DMS79 (cell line): Measurements from ENCODE around the gene ZNF770.
A peak's percentile ranks its signal among the peaks of the same experiment; 100 is the strongest.

Source experiments
- DNase-seq: peaks from one replicate; lab custom pipeline; 2025; lab: John Stamatoyannopoulos, UW

ZNF770 gene, protein sequence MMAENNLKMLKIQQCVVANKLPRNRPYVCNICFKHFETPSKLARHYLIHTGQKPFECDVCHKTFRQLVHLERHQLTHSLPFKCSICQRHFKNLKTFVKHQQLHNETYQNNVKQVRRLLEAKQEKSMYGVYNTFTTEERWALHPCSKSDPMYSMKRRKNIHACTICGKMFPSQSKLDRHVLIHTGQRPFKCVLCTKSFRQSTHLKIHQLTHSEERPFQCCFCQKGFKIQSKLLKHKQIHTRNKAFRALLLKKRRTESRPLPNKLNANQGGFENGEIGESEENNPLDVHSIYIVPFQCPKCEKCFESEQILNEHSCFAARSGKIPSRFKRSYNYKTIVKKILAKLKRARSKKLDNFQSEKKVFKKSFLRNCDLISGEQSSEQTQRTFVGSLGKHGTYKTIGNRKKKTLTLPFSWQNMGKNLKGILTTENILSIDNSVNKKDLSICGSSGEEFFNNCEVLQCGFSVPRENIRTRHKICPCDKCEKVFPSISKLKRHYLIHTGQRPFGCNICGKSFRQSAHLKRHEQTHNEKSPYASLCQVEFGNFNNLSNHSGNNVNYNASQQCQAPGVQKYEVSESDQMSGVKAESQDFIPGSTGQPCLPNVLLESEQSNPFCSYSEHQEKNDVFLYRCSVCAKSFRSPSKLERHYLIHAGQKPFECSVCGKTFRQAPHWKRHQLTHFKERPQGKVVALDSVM

DNA sequence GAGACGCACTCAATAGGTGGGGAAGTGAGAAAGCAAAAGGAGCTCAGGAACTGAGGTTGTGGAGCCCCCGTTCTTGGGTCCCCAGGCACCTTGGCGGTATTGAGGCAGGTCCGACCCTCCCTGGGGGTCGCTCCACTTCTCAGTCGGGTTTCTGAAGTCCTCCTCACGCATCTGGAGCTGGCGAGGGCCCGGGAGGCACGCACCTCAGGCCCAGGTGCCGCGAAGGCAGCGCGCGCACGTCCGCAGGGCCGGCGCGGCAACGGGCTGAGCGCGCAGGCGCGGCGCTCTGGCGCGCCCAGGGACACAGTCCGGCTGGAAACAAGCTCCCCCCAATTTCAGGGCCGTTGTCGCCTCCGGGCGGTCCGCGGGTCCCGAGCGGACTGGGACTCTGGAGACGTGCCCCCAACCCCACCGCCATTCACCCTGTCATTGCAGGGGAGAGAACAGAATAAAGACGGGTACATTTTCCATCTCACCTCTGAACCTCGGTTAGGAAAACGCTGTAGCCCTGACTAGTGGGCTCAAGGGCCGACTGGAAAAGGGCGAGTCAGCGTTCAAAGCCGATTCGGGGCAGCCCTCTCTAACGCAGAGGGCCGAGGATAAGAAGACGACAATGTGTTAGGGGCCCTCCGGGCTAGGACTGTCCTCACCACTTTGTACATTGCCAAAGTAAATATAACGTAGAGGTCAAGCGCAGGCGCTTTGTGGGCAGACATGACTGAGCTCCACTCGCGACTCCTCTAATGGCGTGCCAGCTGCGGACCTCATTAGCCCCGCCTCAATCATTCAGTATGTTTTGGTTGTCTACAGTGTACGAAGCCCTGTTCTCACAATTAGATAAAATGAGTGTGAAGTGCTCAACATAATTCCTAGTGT lies at the start of gene ZNF770:
TSS of gene ZNF770 (minus strand) at position 261 of the 876 bp plus-strand sequence. CDS start 4,853 bp downstream, outside the sequence.
- DNase-seq = peak; percentile 27

DNA sequence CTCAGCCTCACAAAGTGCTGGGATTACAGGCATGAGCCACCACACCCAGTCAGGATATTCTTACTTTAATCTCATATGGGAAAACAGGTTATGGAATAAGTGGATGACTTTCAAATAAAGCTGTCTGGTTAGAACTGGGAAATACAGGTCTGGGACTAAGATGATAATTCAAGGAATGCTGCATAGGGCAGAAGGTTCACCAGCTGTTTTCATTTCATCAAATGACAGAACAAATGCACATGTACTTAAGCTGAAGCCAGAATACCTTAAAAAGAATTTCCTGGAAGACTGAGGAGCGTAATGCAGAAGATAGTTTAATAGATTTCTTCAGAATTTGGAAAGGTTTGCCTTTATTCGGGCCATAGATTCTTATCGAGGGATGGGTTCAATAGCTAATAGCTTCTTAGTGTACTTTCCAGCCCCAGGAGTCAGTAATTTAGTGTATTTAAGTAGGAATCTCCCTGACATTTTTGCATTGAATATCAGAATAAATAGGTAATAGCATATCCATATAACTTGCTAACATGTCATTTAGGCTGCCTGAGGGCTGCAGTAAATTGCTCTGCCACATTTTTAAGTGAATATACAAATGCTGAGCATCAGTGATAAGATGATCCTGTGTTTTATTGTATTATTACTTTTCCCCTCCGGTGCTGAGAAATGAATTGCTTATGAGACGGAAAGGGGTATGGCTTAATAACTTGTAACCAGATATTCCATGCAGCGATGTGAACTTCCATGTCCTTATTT lies 40.3 kb upstream of the ZNF770 start:
- no peak for DNase-seq

DNA sequence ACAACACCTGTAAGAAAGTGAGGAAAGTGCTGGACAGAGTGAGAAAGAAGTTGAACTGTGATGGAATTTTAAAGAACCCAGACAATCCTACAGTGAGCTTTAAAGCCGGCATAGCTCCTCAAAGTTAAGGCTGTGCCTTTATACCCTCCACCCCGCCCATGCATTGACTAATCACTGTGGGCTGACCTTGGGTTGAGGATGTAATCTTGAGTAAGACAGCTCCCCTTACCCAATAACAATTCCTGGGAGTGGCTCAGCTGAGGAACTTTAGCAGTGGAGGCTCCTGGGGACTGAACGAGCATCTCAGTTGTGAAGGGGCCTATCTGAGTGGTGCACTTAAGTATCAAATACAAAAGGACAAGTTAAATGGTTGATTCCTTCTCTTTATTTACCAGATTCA lies 35.7 kb upstream of the ZNF770 start:
- DNase-seq = no peak

DNA sequence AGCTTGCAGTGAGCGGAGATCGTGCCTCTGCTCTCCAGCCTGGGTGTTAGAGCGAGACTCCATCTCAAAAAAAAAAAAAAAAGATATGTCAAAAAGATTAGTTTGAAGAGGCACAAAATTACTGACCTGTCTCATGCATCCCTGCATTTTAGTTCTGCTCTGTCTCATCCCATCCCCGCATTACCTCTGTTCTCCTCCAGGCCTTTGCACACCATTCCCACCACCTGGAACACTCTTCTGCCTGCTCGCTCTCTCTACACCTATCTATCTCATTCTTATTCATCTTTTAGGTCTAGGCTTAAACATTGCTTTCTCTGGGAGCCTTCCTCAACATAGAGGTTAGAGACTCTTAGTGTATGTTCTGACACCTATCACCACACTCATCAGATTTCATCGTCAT lies 32.9 kb upstream of the ZNF770 start:
- no peak for DNase-seq

DNA sequence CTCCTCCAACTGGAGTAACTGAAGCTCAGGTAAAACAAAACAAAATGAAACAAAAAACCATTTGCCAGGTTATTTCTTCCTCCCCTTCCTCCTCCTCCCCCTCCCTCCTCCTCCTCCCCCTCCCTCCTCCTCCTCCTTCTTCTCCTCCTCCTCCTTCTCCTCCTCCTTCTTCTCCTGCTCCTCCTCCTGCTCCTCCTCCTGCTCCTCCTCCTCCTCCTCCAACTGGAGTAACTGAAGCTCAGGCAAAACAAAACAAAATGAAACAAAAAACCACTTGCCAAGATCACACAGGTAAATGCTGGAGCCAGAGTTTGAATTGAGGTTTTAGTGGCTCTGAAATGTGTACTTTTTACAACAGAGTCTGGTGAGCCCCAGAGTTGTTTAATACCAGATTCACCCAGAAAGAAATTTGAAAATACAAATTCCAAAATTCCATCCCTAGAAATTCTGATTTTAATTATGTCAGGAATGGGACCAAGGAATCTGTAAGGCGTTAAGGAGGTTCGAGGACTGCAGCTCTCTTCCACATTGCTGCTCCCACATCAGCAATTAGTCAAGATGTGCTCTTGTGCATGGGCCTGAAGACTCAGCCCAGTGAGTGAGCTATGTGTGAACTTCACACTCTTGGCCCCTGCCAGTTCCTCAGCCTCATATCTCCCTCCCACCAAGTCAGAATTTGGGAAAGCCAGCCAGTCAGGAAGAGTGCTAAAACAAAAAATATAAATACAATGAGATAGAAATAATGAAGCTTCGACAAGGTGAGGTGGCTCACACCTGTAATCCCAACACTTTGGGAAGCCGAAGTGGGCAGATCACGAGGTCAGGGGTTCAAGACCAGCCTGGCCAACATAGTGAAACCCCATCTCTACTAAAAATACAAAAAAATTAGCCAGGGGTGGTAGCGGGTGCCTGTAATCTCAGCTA lies 31.6 kb upstream of the ZNF770 start:
- no peak for DNase-seq

DNA sequence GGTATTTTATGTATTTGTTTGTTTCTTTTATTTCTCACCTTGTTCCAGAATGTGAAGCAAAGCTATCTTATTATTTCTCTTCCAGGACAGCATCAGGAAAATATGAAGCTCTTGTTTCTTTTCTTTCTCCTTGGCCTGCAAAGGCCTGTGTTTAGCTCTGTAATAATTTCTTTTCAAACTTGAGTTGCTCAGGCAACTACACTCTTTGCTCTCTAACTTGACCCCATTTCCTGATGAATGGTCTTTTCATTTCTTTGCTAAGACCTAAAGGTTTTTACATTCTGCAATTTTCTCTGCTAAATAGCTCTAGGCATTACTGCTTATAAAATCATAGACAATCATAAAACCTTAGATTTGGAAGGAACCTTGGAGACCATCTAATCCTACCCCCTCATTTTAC lies 26.2 kb upstream of the ZNF770 start:
- no peak for DNase-seq

DNA sequence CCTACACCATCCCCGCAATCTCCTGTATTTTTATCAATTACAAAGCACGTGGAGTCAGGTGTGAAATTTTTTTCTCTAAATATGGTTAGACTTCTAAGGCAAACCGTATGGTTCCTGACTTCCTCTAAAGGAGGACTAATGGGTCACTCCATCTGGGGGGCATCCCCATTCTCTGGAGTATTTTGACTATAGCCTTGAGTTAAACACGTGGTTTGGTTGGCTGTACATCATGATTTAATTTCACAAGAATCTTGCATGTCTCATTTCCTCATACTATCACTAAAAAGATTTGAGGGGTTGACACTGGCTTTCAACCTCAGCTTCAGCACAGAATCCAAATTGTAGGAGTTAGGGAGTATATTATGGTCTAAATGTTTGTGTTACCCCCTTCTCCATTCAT lies 25.3 kb upstream of the ZNF770 start:
- no peak for DNase-seq

DNA sequence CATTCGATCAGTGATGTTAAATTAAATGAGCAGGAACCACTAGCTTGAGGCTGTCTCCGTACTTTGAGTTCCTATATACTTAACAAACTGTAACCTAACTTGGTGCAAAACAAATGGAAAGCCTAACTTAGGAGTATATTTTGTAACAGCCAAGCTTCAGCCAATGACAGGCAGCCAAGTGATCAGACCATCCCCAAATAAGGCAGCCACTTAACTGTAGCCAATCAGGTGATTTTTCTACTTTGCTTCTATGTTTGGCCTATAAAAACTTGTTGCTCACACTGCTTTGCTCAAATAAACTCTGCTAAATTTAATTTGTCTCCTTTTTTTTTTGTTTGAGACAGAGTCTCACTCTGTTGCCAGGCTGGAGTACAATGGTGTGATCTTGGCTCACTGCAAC lies 19.3 kb upstream of the ZNF770 start:
- DNase-seq = no peak

DNA sequence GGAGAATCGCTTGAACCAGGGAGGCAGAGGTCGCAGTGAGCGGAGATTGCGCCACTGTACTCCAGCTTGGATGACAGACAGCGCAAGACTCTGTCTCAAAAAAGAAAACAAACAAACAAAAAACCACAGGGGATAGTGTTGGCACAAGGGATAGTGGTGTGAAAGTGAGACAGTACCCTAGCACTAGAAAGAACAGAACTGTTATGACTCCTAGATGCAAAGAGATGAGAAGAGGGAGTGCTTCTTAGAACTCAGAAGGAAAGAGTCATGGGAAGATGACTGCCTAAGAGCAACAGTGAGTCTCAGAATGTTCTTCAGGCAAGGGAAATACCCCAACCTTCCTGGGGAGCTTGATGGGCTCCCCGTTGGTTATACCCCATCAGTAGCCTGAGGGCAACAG lies 17.8 kb upstream of the ZNF770 start:
- no peak for DNase-seq

DNA sequence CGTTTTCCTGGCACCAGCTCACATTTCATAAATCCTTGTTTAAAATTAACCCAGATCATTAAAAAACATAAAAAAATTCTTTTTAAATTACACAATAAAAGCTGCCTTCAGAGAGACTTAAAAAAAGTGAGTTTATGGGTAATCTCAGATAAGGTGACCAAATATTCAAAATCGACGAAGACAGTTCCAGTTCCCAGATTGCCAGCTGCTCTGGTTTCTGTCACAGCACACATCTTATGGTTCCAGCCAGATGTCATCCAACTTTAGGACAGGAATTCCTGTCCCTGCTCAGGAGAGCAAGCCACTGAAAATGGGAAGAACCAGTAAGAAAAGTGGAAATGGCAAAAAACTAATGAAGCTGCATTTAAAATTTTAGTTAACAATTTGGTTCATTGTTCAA lies 15.8 kb upstream of the ZNF770 start:
- no peak for DNase-seq

DNA sequence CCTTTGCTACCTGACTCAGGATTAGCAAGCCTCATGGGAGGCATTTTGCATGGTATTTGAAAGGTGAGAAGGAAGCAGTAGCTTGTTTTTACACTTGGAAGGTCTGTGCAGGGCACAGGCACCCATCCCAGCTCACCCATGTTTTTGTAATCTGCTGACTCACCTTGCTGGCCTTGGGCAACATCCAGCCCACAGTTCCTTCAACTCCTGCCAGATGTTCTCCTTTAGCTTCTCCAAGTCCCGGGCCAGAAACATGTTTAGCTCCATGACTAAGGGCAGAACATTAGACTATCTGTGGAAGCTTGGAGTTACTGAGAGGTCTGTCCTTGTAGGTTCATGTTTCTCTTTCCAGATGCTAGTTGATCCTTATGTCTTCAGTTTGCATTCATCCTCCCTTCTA lies 12.4 kb upstream of the ZNF770 start:
- no peak for DNase-seq

DNA sequence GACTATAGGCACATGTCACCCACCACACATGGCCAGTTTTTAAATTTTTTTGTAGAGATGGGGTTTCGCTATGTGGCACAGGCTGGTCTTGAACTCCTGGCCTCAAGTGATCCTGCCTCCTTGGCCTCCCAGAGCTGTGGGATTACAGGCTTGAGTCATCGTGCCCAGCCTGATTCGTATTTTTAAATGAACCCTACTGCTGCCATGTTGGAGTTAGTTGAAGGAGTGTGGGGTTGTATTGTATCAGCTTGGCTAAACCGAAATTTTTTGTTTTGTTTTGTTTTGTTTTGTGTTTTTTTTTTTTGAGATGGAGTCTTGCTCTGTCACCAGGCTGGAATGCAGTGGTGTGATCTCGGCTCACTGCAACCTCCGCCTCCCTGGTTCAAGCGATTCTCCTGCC lies 11.8 kb upstream of the ZNF770 start:
- no peak for DNase-seq

DNA sequence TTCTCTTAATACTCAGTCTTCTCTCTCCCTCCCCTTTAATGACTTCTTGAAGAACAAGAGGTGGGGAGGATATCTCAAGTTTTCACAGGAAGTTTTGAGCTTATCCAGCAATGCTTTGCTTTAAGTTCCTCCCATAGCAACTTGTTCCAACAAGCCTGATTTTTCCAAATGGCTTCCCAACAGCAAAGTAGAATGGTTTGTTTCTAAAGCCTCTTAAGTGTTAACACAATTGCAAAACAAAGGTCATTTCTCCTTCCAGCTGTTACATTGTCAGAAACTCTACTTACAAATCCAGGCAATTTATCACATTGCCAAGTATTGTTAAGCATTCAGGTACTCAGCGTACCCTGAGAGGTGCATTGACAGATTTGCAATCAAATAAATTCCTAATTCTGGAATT lies 6.8 kb upstream of the ZNF770 start:
- no peak for DNase-seq

DNA sequence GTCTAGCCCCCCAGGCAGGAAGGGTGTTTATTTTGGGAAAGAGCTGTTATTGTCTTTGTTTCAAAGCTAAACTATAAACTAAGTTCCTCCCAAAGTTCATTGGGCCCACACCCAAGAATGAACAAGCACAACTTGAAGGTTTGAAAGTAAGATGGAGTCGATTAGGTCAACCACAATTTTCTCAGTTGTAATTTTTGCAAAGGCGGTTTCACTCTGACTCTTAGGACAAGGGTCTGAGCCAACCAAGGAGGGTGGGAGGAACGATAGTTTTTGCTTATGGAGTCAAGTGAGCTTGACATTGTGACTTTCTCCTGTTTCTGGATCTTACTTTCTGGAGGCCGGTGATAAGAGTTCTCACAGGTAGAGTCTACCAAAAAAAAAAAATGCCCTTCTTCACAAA lies 5.8 kb upstream of the ZNF770 start:
- no peak for DNase-seq

DNA sequence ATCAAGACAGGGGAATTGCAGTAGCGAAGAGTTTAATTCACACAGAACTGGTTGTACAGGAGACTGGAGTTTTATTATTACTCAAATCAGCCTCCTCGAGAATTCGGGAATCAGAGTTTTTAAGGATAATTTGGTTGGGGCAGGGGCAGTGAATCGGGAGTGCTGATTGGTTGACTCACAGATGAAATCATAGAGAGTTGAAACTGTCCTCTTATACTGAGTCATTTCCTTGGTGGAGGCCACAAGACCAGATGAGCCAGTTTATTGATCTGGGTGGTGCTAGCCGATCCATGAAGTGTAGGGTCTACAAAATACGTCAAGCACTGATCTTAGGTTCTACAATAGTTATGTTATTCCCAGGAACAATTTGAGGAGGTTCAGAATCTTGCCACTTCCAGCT lies 5.3 kb upstream of the ZNF770 start:
- DNase-seq = no peak

DNA sequence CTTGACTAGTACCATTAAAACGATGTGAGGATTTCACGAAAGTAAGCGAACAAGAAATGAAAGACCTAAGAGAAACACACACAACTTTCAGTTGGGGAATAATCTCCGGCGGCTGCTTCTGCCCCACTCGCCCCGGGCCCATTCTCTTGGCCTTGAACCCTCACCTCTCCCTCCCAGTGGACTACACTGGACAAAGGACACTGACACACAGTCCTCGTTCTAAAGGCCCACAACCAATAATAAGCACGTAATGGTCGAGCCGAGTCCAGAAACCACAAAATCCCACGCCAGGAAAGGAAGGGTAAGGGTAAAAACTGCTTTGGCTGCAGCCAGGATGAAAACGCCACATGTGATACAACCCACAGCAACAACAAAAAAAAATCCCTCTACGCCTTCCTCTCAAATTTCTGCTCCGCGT lies 469 bp downstream of the ZNF770 start:
- DNase-seq = peak; percentile 0

DNA sequence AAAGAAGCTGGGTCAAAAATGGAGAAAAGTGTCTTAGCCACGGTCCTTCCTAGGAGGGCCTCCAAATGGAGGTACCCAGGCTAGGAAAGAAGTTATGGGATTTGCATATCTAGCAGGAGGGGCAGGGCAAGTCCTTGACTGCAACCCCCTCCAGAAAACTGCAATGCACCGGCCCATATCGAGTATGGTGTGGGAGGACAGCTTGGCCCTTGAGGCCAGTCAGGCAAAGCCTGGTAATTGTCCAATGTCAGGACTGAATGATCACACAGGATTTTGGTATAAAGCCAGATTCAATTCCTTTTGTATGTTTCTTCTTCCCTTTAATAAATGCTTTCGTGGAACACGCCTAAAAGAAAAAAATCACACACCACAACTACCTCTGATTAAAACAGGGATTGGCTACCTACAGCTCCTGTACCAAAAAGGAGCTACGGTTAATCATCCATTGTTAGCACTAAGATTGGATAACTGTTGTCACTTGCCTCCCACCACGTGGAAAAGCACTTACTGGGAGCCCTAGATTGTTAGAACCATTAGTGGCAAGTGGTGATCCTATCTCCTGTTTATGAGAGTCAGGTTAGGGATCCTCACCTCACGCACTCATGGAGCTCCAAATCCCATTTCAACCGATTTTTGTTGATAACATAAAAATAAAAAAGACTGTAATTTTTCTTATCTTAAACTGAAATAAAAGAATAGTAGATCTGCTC lies 1.2 kb downstream of the ZNF770 start:
- DNase-seq = no peak

DNA sequence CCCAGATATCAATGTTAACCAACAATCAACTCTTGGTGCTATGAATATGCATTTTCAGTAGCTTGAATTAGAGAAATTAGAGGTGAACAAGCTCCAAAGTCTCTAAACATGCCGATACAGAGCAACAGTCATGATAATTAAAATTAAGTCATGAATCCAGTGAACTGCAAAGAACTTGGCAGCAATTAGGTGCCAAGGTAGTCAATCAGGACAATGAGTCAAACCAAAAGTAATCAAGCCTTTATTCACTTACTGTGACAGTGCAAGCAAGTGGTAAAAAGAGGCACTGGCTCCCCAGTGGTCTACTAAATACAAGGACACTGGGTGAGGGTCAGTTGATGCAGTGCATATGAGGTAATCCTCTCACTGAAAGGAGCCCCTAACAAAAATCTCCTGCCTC lies 1.8 kb downstream of the ZNF770 start:
- DNase-seq = no peak

DNA sequence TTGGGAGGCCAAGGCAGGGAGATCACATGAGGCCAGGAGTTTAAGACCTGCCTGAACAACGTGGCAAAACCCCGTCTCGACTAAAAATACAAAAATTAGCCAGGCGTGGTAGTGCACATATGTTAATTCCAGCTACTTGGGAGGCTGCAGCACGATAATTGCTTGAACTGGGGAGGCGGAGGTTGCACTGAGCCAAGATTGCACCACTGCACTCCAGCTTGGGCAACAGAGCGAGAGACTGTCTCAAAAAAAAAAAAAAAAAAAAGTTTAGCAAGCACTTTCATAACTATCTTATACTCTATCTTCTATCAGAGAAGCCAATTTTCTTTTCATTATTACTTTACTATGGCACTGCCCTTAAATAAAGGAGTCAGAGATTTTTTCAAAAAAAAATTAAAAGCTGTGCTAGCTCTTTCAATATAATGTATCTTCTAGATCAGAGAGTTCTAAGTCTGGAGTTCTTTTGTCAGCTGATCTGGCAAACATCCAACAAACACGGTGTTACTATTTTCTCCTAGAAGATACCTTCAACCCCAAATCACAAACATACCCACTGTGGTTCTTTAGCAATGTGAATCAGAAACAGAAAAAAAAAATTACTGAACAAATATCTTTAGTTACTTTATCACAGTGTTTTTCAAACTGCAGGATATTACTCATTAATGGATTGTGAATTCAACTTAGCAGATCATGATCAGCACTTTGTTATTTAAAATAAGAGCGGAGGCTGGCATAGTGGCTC lies 3.0 kb downstream of the ZNF770 start:
- no peak for DNase-seq
